HepG2 (cell line): ENCODE data around the gene FLT3LG. TPM values are rescaled to one million over a fixed set of nuclear protein-coding genes. Genes with fewer than 3 reads are reported as not detected.

Experiments used
- ARID4A ChIP-seq: sonication (generic); formaldehyde crosslinking; IDR thresholded peaks from 2 replicates; pipeline ENCODE4 v1.5.0; 2020; ENCODE audit warnings: mild to moderate bottlenecking, missing genetic modification reagents, borderline replicate concordance
- BRF2 ChIP-seq: sonication (generic); formaldehyde crosslinking; IDR thresholded peaks from 2 replicates; pipeline ENCODE4 v1.8.1; 2022; ENCODE audit warnings: mild to moderate bottlenecking, missing genetic modification reagents
- KDM3A ChIP-seq: IDR thresholded peaks from 2 replicates; pipeline ENCODE4 v1.6.1; 2018; ENCODE audit warnings: low read depth, missing compliant biosample characterization
- NR2F2 ChIP-seq: IDR thresholded peaks from 2 replicates; pipeline ENCODE4 v1.6.1; 2012; ENCODE audit warnings: low read depth, inconsistent platforms, borderline replicate concordance
- SIN3A ChIP-seq: IDR thresholded peaks from 2 replicates; pipeline ENCODE4 v1.6.1; 2011; ENCODE audit warnings: low read depth, mild to moderate bottlenecking, control low read depth, low read length, borderline replicate concordance
- TAF1 ChIP-seq: sonication (generic); formaldehyde crosslinking; IDR thresholded peaks from 2 replicates; pipeline ENCODE4 v1.4.0; 2020; ENCODE audit warnings: missing genetic modification reagents
- TEAD3 ChIP-seq: optimal IDR thresholded peaks from 2 replicates; pipeline ENCODE3; 2016; ENCODE audit warnings: borderline replicate concordance
- THAP11 ChIP-seq: IDR thresholded peaks from 2 replicates; pipeline ENCODE4 v1.6.1; 2016; ENCODE audit warnings: missing biosample characterization, missing genetic modification reagents
- WIZ ChIP-seq: sonication (generic); formaldehyde crosslinking; IDR thresholded peaks from 2 replicates; pipeline ENCODE4 v1.5.1; 2020; ENCODE audit warnings: mild to moderate bottlenecking, missing genetic modification reagents
- ZBTB42 ChIP-seq: sonication (generic); formaldehyde crosslinking; IDR thresholded peaks from 2 replicates; pipeline ENCODE4 v1.5.0; 2020; ENCODE audit warnings: mild to moderate bottlenecking, missing genetic modification reagents
- ZFP82 ChIP-seq: sonication (generic); formaldehyde crosslinking; IDR thresholded peaks from 2 replicates; pipeline ENCODE4 v1.5.1; 2020; ENCODE audit warnings: mild to moderate bottlenecking, missing genetic modification reagents, borderline replicate concordance
- ZMAT3 ChIP-seq: sonication (generic); formaldehyde crosslinking; conservative IDR thresholded peaks from 2 replicates; pipeline ENCODE4 v1.7.0; 2021; ENCODE audit warnings: missing genetic modification reagents
- ZNF280B ChIP-seq: sonication (generic); formaldehyde crosslinking; IDR thresholded peaks from 2 replicates; pipeline ENCODE4 v1.5.0; 2020; ENCODE audit warnings: missing genetic modification reagents, mild to moderate bottlenecking, borderline replicate concordance
- ZNF546 ChIP-seq: sonication (generic); formaldehyde crosslinking; conservative IDR thresholded peaks from 2 replicates; pipeline ENCODE4 v1.8.1; 2023; ENCODE audit warnings: mild to moderate bottlenecking, missing genetic modification reagents
- ZNF558 ChIP-seq: sonication (generic); formaldehyde crosslinking; IDR thresholded peaks from 2 replicates; pipeline ENCODE4 v1.9.0; 2022; ENCODE audit warnings: mild to moderate bottlenecking, missing genetic modification reagents, borderline replicate concordance
- ZNF710 ChIP-seq: sonication (generic); formaldehyde crosslinking; IDR thresholded peaks from 2 replicates; pipeline ENCODE4 v1.5.0; 2020; ENCODE audit warnings: mild to moderate bottlenecking, missing genetic modification reagents, borderline replicate concordance
- polyA plus RNA-seq, 8 experiments: library from polyadenylated mRNA; depleted of rRNA in 3 of 8; stranded (reverse) in 7 of 8; unstranded in 1 of 8; fragments of >200 nt; fragmentation: Illumina TruSeq in 4 of 8; extraction: Trizol in 4 of 8; gene quantifications; 2 replicates each; pipeline versions ENCODE4 v1.2.1 to v1.2.3, GENCODE V29; 2011 to 2016; ENCODE audit warnings: low read depth in 4 of 8, missing spikeins in 1 of 8, mixed read lengths in 1 of 8; ENCODE audit not compliant: insufficient read depth in 1 of 8
- total RNA-seq, 5 experiments: library from RNA; depleted of rRNA; stranded (reverse); fragments of >200 nt; fragmentation: Illumina TruSeq; extraction: Trizol; gene quantifications; 2 replicates each; pipeline ENCODE4 v1.2.3, GENCODE V29; 2016; ENCODE audit warnings: low read depth in 1 of 5
- TF ChIP-seq, protein P1 (sequence below): sonication (generic); formaldehyde crosslinking; IDR thresholded peaks from 2 replicates; pipeline ENCODE4 v1.5.0; 2020; ENCODE audit warnings: mild to moderate bottlenecking, missing genetic modification reagents

FLT3LG gene
- total and polyA plus RNA-seq, 2 of the 13 experiments (the other 11 are each of a cell fraction or from before 2014, with no cell fraction given): 1.5 to 2.6 TPM

DNA sequence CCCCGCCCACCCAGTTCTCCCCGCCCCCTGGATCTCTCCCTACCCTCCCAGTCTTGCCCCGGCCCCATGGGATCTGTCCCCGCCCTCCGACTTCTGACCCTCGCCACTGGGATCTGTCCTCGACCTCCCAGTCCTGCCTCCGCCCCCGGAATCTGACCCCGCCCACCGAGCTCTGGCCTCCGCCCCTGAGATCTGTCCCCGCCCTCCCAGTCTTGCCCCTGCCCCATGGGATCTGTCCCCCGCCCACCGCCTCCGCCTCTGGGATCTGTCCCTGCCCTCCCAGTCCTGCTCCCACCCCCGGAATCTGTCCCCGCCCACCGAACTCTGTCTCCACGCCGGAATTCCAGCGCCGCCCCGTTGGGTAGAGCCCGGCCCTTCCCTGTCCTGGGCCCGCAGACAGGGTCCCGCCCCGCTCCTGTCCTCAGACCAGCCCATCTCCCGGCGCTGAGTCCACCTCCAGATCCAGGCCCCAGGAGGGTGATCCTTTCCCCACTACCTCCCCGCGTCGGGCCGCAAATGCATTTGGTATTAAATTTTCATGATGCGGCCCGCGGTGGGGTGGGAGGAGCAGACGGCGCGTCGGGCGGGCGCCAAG, 31.1 kb upstream of the FLT3LG start (continued):
- TF ChIP-seq THAP11 (CRISPR knock-in tag) (no peak), ZNF546 (peak; percentile 61), TAF1 (no peak), KDM3A (peak; percentile 23; the same call in 1 of the 2 replicates), ZNF558 (CRISPR knock-in tag) (no peak), BRF2 (CRISPR knock-in tag) (no peak), ZFP82 (no peak), NR2F2 (no peak), ZNF280B (CRISPR knock-in tag) (no peak), ZBTB42 (CRISPR knock-in tag) (no peak), ARID4A (CRISPR knock-in tag) (no peak), WIZ (CRISPR knock-in tag) (no peak), SIN3A (0 out of 2 replicates have a peak, but pooled peaks have one; percentile 29), ZMAT3 (CRISPR knock-in tag) (0 out of 2 replicates have a peak, but pooled peaks have one; percentile 40), ZNF710 (CRISPR knock-in tag) (no peak), TEAD3 (CRISPR knock-in tag) (peak; percentile 14)
- TF ChIP-seq, protein P1, sequence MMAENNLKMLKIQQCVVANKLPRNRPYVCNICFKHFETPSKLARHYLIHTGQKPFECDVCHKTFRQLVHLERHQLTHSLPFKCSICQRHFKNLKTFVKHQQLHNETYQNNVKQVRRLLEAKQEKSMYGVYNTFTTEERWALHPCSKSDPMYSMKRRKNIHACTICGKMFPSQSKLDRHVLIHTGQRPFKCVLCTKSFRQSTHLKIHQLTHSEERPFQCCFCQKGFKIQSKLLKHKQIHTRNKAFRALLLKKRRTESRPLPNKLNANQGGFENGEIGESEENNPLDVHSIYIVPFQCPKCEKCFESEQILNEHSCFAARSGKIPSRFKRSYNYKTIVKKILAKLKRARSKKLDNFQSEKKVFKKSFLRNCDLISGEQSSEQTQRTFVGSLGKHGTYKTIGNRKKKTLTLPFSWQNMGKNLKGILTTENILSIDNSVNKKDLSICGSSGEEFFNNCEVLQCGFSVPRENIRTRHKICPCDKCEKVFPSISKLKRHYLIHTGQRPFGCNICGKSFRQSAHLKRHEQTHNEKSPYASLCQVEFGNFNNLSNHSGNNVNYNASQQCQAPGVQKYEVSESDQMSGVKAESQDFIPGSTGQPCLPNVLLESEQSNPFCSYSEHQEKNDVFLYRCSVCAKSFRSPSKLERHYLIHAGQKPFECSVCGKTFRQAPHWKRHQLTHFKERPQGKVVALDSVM (CRISPR knock-in tag): 0 out of 2 replicates have a peak, but pooled peaks have one; percentile 8
